Measurements from ENCODE around the gene ADCY10. TPM values are rescaled to one million over a fixed set of nuclear protein-coding genes. Genes with fewer than 3 reads are reported as not detected.
"Not testable (repeated sequence)": the region's sequence is repeated elsewhere in the genome, so short reads cannot be mapped to it uniquely, and the experiment has no call there.

The ADCY10 gene
- total RNA-seq, 1 donor from 2014 or later = under 0.01 TPM

- no peak for DNase-seq
Observed at GRCh38 chr1:167924543-167925231, 10.8 kb upstream of the ADCY10 start.

GRCh38 chr1:167924102-167924501 is 10.2 kb upstream of the ADCY10 start:
- DNase-seq = no peak

- DNase-seq = no peak
Observed at GRCh38 chr1:167923324-167924056, 9.6 kb upstream of the ADCY10 start.

GRCh38 chr1:167922611-167923074 is 8.7 kb upstream of the ADCY10 start:
- DNase-seq = no peak

DNA sequence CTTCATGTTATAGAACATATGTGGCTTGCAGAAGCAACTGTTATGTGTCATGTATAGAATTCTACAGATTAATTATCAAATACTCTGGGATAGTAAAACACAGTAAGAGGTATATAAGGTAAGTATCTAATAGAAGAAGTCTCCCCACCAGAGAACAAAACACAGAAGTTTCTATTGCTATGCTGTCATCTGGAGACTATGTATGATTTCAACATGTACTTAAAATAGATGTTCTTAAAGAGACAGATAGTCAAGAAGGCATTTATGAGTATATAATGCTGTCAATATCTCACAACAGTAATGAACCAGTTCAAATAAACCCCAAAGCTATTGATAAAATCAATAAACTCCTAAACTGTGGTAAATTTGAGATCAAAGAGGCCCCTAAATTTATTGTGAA is 8.1 kb upstream of the ADCY10 start:
- DNase-seq = no peak

GRCh38 chr1:167916766-167917511 is 3.0 kb upstream of the ADCY10 start:
- DNase-seq = no peak

DNA sequence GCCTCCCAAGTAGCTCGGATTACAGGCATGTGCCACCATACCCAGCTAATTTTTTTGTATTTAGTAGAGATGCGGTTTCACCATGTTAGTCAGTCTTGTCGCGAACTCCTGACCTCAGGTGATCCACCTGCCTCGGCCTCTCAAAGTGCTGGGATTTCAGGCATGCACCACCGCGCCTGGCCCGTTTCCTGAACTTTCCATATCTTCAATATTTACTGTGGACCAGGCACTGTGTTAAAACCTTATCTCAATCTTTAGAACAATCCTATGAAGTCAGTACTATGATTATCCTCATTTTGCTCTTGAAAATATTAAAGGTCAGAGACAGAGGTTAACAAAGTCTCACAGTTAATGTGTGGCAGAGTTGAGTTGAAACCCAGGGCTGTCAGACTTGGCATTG is 1.6 kb upstream of the ADCY10 start:
- DNase-seq = no peak

DNA sequence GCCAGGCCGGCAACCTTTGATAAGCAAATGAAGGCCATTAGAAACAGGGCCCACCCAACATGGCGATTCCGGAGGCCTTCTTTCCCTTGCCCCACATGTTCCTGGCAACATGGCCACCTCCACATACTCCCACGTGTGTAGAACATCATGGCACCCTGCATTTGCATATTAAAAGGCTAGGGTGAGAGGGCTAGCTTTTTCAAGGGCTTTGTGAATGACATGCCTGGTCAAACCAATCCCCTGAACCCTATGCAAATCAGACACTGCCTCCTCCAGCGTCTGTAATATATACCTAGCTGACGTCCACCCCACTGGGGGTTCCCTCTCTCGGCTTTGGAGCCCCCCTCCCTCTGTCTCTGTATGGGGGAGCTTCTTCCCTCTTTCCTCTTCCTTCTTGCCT is 1.6 kb downstream of the ADCY10 start:
- no peak for DNase-seq

DNA sequence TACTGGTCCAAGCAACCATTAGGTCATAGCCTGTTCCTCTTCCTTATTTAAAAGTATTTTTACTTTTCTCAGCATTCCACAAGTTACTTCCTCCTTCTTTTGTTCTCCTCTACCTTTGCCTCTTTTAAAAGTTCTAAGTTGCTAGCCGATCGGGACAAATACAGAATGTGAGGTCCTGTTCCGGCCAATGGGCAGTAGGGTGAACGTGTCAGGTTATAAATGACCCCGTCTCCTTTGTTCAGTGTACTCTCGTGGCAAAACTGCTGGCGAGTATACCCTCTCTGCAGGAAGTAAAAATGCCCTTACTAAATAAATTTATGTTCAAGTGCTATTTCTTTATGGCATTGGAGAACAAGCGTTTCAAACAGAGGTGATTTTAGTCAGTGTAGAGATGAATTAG is 2.5 kb downstream of the ADCY10 start:
- no peak for DNase-seq

GRCh38 chr1:167910530-167910929 is 3.4 kb downstream of the ADCY10 start:
- no peak for DNase-seq

- DNase-seq = no peak
Observed at GRCh38 chr1:167909691-167910180, 4.2 kb downstream of the ADCY10 start.

DNA sequence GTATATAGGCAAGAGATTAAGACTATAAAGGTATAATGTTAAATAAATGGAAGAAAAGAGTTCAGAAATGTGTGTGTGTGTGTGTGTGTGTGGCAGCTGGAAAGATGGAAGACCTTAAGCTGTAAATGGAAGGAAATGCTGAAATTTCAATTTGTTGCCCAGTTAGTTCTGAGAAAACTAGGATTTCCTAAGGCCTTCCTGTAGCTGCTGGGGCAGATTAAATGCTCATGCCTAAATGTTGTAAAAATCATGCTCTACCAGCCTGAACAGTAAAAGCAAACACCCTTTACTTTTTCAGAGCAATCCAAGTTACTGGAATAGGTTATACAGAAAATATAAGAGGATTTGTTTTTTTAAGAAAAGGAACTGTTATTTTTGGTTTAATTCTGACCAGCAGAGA is 8.3 kb downstream of the ADCY10 start:
- no peak for DNase-seq

DNA sequence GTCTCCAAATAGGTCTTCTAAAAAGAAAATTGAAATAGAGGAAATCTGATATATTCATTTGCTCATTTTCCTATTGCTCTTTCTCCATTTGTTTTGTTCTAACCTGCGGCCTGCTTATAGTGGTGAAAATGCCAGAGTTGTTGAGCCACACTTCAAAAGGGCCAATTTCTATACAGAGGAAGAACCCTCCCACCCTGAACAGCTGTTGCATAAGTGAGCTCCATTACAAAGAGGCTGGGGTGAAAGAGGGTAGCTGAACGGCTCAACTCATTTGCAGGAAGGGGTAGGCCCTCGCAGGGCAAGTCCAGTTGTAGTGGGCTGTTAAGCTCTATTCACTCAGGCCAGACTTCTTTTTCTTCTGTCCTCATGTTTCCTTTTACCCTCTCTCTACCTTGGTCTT is 8.8 kb downstream of the ADCY10 start:
- peak; percentile 7 for DNase-seq

GRCh38 chr1:167904652-167905130 is 9.2 kb downstream of the ADCY10 start:
- peak; percentile 45 for DNase-seq

DNA sequence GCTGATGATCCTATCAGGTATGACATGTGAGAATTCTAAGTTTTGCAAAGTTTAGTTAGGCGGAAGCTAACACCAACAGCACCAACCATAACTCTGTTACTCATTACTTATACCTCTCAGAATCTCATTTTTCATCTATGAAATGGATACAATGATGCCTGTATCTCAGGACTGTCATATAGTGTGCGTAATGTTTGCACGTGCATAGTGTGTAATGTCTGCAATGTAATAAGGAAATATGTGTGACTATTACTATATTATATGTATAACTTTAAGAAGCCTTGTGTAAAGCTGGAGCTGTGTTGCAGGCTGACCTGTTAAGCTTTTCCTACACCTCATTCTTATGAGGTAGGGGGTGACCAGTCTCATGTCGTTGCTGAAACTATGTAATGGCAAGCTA is 13.0 kb downstream of the ADCY10 start:
- DNase-seq = no peak

DNA sequence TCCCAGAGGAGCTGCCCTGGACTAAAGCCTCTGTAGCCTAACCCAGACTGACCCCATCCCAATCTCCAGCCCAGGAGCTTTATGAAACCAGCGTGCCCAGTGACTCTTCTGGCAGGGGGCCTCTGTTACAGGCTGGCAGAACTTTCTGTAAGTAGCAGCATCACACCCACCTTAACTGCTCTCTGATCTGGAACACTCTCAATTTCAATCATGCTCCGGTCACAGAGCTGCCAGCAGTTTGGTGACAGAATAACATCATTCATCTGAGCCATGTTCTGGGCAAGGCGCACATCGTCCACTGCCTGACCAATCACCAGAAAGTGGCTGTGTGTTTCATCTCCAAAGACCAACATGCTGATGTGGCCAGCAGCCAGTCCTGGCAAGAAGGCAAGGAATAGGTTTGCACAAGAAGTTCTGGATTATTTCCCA is 14.7 kb downstream of the ADCY10 start:
- DNase-seq = no peak

DNA sequence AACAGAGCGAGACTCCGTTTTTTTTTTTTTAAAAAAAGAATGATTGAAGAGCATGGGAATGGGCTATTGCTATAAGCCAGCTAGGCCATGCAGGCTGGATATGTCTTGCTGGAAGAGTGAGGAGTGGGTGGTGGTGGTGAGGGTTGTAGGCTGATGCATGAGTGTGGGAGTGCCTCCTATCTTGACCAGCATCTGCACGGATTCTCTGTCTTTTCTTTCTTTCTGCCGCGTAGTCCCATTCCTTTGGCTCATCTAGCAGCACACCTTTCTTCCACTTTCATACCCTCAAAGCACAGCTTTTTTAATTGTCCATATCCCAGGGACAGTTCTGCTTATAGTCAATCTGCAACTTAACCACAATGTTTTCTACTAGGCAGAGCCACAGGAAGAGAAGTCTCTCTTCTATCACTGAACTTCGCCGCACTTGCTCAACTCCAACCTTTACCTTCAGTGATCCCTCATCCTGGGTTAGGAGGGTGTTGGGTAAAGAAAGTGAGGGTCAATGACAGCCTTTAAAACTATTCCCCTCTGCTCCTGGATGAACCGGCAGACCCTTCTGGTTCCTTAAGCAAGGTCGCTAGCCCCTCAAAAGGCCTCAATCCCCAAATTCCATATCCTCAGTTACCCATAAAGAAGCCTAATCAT is 15.2 kb downstream of the ADCY10 start:
- no peak for DNase-seq

GRCh38 chr1:167893798-167894197 is 20.1 kb downstream of the ADCY10 start:
- DNase-seq = no peak

DNA sequence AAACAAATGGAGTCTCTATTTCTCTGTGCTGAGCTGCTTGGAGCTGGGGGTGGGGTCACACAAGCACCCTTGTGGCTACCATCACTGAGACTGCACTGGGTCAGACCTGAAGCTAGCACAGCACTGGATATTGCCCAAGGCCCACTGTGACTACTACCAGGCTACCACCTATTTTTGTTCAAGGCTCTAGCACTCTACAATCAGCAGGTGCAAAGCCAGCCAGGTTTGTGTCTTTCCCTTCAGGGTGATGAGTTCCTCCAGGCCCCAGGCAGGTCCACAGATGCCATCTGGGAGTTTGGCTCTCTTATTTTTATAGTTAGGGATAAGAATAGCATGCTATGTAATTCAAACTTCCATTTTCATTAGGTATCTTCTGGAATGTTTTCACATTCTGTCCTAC is 23.5 kb downstream of the ADCY10 start:
- DNase-seq = no peak

- not testable (repeated sequence) for DNase-seq
Observed at GRCh38 chr1:167887187-167887586, 26.7 kb downstream of the ADCY10 start.

DNA sequence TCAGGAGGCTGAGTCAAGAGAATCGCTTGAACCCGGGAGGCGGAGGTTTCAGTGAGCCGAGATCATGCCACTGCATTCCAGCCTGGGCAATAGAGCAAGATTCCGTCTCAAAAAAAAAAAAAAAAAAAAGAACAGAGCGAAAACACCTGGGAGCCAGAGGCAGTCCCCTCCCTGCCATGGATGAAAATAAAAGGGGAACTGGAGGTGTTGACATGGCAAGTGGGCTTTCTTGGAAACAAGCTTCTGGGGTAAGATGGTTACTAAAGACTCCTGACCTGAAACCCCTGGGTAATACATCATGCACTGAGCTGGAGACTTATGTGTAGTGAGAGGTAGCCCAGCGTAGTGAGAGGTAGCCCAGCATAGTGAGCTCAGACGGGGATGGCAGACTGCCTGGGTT is 31.6 kb downstream of the ADCY10 start:
- no peak for DNase-seq

GRCh38 chr1:167881786-167882185 is 32.1 kb downstream of the ADCY10 start:
- DNase-seq = no peak

DNA sequence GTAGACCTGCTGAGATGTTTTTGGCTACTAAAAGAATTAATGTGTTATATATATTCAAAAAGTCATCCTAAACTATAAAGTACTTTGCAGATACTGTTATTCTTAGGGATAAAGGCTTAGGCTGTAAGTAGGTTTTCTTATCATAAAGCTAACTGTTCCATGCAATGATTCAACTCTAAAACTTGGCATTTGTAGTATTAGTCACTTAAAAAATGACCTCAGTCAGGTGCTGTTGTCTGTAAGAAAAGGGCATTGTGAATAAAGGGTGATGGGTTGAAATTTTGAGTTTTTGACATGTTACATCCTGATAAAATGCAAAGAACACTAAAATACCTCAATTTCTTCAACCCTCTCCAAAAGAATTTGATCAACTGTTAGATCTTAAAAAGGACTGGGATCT is 32.9 kb downstream of the ADCY10 start:
- no peak for DNase-seq
